ENCODE measurements around the gene UGT1A4.

Gene UGT1A4

GRCh38 chr2:233807966-233808935 lies 89.7 kb downstream of the UGT1A4 start:
- DNase-seq (ENCODE audit: low read depth in 1 of 2, low spot score in 1 of 2) = no peak

- DNase-seq (ENCODE audit: low read depth in 1 of 2, low spot score in 1 of 2) = no peak
These were observed 91.8 kb downstream of the UGT1A4 start for GRCh38 chr2:233810385-233810784.

DNA sequence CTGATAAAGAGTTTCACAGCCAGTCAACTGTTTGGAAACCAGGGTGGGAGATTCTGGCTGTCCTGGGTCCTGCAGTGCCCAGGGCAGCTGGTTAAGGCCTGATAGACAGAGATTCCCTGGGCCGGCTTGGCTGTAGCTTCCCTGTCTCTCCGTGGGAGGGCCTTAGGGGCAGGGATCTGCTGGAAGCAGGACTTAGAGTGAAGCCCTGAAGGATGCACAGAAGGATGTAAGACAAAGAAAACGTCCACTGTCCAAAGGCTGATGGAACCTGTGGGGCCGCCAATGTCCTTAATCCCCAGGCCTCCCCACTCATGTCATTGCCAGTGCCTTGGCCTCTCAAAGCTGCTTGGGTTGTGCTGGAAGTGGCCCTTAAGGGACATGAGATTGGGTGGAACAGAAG lies 92.6 kb downstream of the UGT1A4 start:
- DNase-seq (ENCODE audit: low read depth in 1 of 2, low spot score in 1 of 2) = no peak

- no peak for DNase-seq (ENCODE audit: low read depth in 1 of 2, low spot score in 1 of 2)
These were observed 93.2 kb downstream of the UGT1A4 start for GRCh38 chr2:233811732-233812131.

GRCh38 chr2:233813236-233814055 lies 94.9 kb downstream of the UGT1A4 start:
- no peak for DNase-seq (ENCODE audit: low read depth in 1 of 2, low spot score in 1 of 2)

DNA sequence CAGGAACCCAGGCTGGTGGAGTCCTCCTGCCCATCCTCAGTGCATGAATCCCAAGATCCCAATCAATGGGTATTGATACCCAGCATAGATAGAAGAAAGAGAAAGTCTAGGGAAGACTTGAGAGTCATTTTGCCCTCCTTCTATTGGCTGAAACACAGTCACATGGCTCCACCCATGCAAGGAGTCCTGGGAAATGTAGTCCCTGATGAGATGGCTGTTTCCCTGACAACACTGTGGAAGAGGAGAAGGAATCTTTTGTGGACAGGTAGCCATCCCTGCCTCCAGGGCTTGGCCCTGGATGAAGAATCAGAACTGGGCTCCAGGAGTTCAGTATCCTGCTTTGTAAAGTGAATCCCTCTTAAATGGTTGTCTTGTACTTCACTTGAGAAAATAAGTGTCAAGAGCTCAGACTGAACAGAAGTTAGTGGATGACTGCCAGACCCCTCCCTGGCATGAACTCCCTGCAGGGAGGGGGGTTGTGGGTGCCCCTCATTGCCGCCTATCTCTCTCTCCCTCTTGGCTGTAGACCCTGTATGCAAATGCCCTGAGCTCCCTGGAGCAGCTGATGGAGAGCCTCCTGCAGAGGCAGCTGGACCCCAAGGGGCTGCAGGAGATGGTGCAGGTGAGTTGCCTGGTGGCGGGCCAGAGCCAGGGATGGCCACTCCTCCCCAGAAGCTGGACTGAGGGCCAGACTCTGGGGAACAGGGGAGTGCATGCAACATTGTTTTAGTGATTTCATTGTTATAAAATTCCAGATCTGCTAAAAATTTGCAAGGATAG lies 95.7 kb downstream of the UGT1A4 start:
- no peak for DNase-seq (ENCODE audit: low read depth in 1 of 2, low spot score in 1 of 2)

- no peak for DNase-seq (ENCODE audit: low read depth in 1 of 2, low spot score in 1 of 2)
These were observed 97.3 kb downstream of the UGT1A4 start for GRCh38 chr2:233815861-233816260.

DNA sequence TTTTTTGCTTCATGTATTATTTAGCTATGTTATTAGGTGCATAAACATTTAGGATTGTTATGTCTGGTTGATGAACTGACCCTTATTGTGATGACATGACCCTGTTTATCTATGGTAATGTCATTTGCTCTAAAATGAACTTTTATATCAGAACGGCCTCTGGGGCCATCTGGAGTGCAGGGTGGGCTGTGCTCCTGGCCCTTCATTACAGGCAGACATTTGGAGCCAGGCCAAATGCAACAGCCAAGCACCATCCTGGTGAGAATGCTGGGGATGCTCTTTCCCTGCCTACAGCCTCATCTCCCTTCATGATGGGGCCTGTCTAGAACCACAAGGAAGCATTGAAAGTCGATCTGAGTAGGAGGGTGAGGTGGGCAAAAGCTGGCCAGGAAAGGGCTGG lies 97.8 kb downstream of the UGT1A4 start:
- no peak for DNase-seq (ENCODE audit: low read depth in 1 of 2, low spot score in 1 of 2)

DNA sequence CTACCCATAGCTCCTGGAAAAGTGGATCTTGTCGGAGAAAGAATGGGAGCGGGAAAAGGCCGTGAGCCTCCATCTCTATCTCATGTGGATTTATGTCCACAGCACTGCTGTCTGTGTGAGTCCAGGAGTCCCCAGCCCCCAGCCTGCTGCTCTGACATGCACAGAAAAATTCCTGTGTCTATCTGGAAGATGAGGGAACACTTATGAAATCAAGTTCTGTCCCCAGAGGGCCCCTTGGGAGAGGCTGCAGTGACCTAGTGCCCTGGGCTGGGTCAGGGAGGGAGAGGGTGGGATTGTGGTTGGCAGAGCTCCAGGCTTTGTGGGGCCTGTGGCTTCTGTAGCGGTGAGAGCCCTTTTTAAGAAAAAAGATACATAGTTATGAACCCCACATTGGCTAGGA lies 98.2 kb downstream of the UGT1A4 start:
- no peak for DNase-seq (ENCODE audit: low read depth in 1 of 2, low spot score in 1 of 2)

DNA sequence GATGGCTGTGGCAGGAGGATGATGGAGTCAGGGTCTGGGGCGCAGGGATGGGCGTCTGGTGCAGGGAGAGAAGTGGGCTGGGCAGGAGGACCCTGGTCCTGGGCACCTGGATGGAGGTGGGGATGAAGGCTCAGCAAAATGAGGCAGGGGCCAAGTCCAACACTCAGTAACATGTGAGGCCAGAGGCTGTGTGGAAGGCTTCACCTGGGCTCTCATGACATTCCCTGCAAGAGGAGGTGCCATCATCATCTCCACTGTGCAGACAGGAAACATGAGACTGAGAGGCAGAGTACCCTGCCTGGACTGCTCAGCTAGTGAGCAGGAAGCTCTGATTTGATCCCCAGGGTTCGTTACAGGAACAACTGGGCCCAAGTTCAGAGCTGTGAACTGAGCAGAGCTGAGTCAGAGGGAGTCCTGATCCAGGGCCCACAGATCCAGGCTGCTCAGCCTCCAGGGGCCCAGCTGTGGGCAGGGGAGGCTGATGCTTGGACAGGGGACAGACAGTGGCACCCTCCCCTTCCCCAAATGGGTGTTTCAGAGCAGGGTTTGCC lies 98.9 kb downstream of the UGT1A4 start:
- DNase-seq (ENCODE audit: low read depth in 1 of 2, low spot score in 1 of 2) = no peak

DNA sequence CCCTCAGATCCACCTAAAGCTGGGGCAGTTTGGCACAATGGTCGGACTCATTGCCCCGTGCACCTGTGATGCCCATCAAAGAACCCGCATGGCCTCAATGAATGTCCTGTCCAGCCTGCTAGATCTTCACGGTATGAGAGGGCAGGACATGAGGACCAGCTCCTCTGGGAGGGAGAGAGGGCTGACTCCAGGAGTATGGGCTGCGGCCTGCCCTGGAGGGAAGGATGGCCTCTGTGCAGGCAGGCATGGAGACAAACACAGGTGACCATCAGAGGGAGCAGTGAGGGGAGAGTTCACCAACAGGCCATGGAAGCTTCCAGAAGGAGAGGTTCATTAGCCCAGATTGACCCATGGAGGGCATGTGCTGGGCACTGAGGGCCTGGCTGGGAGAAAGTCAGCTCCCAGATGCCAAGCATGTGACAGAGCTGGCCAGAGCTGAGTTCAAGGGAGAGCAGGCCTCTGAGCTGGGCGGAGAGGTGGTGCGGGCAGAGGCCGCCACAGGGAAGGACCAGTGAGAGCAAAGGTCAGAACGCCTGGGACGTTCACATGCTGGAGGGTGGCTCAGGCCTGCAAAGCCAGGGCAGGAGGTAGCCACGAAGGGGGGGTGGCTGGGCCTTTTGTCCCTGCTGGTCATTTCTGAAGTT lies 99.6 kb downstream of the UGT1A4 start:
- no peak for DNase-seq (ENCODE audit: low read depth in 1 of 2, low spot score in 1 of 2)

DNA sequence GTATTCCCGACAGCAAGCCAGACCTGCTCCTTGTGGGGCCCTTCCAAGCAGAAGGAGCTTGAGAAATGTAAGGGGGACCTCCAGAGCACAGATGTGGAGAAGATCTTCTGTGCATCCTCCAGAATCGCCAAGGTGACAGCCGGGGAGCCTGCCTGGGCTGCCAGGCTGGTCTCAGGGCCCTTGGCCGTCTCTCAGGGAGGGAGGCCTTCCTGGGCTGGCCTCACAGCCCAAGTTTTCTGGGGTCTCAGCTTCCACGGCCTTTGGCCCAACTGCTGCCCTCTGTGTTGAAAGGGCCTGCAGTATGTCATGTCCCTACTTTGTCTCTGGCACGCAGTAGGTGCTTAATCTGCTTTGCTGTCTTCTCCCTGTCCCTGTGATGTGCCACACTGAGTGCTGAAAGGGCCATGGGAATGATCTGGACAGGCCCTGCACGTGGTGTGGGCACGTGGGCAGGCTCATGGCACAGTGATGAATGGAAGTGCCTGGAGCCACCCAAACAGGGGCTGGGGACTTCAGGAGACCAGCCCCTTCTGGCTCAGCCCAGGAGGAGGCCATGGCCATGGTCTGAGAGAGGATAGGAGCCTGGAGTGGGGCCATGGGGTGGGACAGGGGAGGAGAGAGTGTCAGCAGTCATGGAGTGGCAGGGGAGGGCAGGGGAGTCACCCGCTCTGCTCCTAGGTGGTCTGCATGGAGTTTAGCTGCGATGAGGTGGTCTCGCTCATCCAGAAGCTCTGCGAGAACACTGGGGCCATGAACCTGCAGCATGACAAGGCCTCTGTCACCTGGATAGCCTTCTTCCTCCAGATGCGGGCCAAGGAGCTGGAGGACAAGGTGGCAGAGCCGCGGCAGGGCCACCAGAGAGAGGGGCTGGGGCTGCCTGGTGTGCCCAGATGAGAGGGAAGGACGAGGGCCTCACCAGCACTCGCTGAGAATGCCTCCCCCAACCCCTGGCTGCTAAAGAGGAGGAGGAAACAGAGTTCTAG lies 100.4 kb downstream of the UGT1A4 start:
- DNase-seq (ENCODE audit: low read depth in 1 of 2, low spot score in 1 of 2) = no peak

- no peak for DNase-seq (ENCODE audit: low read depth in 1 of 2, low spot score in 1 of 2)
These were observed 101.6 kb downstream of the UGT1A4 start for GRCh38 chr2:233819884-233820773.

DNA sequence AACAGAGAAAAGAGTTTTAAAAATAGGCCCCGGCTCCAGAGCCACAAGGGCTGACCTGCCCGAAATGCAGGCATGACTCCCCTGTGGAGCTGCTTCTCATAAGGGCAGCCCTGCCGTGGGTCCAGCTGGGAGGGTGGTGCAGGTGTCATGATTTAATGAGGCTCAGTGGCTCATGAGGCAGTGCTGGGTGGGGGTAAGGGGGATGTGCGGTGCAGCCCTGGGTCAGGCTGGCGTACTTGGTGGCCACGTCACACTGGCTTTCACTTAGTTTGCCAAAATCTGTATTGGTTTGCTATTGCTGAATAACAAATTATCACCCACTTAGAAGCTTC lies 102.2 kb downstream of the UGT1A4 start:
- no peak for DNase-seq (ENCODE audit: low read depth in 1 of 2, low spot score in 1 of 2)

GRCh38 chr2:233821196-233821595 lies 102.7 kb downstream of the UGT1A4 start:
- no peak for DNase-seq (ENCODE audit: low read depth in 1 of 2, low spot score in 1 of 2)

DNA sequence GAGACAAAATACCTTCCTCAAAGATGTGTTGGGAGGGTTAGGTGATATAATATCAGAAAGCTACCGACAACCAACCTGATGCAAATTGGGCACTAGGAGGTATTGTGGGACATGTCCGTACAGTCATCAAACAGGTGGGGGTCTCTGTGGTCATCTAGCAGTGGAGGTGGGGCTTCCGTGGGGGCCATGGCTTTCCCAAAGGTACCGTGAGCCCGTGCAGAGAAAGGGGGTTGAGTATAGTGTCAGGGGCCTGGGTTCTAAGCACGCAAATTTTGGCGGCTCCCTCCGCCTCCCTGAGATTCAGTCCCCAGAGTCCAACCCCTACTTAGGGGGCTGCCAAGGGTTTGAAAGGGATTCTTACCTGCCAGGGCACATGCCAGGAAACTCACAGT lies 103.2 kb downstream of the UGT1A4 start:
- no peak for DNase-seq (ENCODE audit: low read depth in 1 of 2, low spot score in 1 of 2)

- DNase-seq (ENCODE audit: low read depth in 1 of 2, low spot score in 1 of 2) = no peak
These were observed 103.7 kb downstream of the UGT1A4 start for GRCh38 chr2:233822101-233822771.
